ENCODE measurements around the gene NFASC. TPM values are rescaled to one million over a fixed set of nuclear protein-coding genes. Genes with fewer than 3 reads are reported as not detected.

Gene NFASC
- total RNA-seq, 1 experiment from 2014 or later: 20.1 TPM

DNA sequence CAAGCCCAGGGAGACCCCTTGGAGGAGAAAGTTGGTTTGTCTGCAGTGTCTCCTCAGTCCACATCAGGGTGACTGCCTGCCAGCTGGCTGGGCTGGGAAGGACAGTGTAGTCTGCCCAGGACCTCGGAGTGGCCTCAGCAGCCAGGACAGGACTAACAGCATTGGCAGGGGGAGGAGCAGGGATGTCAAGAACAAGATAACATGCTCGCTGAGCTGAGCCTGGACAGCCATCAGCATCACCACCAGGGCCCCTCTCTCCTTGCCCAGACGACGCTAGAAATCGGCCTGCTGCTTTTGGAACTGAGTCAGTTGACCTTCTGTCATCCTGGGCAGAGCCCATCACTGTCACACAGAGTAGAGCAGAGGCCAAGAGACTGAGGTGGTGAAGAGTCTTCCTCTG lies 88.7 kb downstream of the NFASC start:
- H3K27ac Mint-ChIP-seq: no peak overlapping the region
- H3K4me1 Mint-ChIP-seq: peaks cover 9% of the 10 kb centered on the region
- DNase-seq (ENCODE audit: low spot score) (no peak), ATAC-seq (no peak)
- no peaks in the 10 kb centered on the region for H3K9me3 Mint-ChIP-seq
- no peaks in the 10 kb centered on the region for H3K27me3 Mint-ChIP-seq (ENCODE audit: low read depth)
- CTCF ChIA-PET: interaction anchor here (1.4 to 2.0 kb wide), 3 partner anchors 18 to 152 kb away, joined by 4 to 5 read pairs (median 5); no protein-coding TSS in a partner anchor
- POLR2A ChIA-PET: no interaction called here
- peaks cover 6% of the 10 kb centered on the region for H3K36me3 Mint-ChIP-seq
- no peak overlapping the region for H3K4me3 Mint-ChIP-seq
- TF ChIP-seq FOXP1 (CRISPR knock-in tag; IDR thresholded peaks at IDR 0.05; ENCODE audit: borderline replicate concordance) (no peak), AFF4 (CRISPR knock-in tag; IDR thresholded peaks at IDR 0.05; ENCODE audit: borderline replicate concordance) (no peak), JAZF1 (CRISPR knock-in tag; IDR thresholded peaks at IDR 0.05) (no peak), KAT7 (CRISPR knock-in tag; IDR thresholded peaks at IDR 0.05; ENCODE audit: borderline replicate concordance) (no peak), IRF2 (CRISPR knock-in tag; IDR thresholded peaks at IDR 0.05; ENCODE audit: borderline replicate concordance, low read depth) (no peak), ZSCAN18 (CRISPR knock-in tag; IDR thresholded peaks at IDR 0.05) (no peak), ZNF219 (CRISPR knock-in tag; IDR thresholded peaks at IDR 0.05; ENCODE audit: borderline replicate concordance) (no peak)
- TF ChIP-seq, protein P1, sequence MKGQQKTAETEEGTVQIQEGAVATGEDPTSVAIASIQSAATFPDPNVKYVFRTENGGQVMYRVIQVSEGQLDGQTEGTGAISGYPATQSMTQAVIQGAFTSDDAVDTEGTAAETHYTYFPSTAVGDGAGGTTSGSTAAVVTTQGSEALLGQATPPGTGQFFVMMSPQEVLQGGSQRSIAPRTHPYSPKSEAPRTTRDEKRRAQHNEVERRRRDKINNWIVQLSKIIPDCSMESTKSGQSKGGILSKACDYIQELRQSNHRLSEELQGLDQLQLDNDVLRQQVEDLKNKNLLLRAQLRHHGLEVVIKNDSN (CRISPR knock-in tag; IDR thresholded peaks at IDR 0.05): no peak

- Mint-ChIP-seq H3K27me3 (ENCODE audit: low read depth) (no peaks in the 10 kb centered on the region), H3K27ac (no peak overlapping the region), H3K9me3 (no peaks in the 10 kb centered on the region), H3K4me1 (peaks cover 9% of the 10 kb centered on the region), H3K36me3 (peaks cover 6% of the 10 kb centered on the region), H3K4me3 (no peak overlapping the region)
- POLR2A ChIA-PET: no interaction called here
- DNase-seq (ENCODE audit: low spot score) (no peak), ATAC-seq (no peak)
- CTCF ChIA-PET: interaction anchor here (1.9 to 2.0 kb wide), 2 partner anchors 19 to 153 kb away, joined by 5 read pairs; no protein-coding TSS in a partner anchor
- TF ChIP-seq NR1H2 (CRISPR knock-in tag; IDR thresholded peaks at IDR 0.05) (no peak), ZSCAN18 (CRISPR knock-in tag; IDR thresholded peaks at IDR 0.05) (no peak), AFF4 (CRISPR knock-in tag; IDR thresholded peaks at IDR 0.05; ENCODE audit: borderline replicate concordance) (no peak), NFE2L1 (CRISPR knock-in tag; IDR thresholded peaks at IDR 0.05) (no peak)
Observed at GRCh38 chr1:204959836-204960235, 89.2 kb downstream of the NFASC start.

Measured in WTC11 (cell line).